Non-pigmented ciliary epithelial cell (primary cell): ENCODE results near the gene CDK5R2.

ENCODE experiments used
- DNase-seq: peaks from one replicate; pipeline ENCODE4 v3.0.0-alpha.2; 2010; ENCODE audit warnings: low read depth

Gene CDK5R2

DNA sequence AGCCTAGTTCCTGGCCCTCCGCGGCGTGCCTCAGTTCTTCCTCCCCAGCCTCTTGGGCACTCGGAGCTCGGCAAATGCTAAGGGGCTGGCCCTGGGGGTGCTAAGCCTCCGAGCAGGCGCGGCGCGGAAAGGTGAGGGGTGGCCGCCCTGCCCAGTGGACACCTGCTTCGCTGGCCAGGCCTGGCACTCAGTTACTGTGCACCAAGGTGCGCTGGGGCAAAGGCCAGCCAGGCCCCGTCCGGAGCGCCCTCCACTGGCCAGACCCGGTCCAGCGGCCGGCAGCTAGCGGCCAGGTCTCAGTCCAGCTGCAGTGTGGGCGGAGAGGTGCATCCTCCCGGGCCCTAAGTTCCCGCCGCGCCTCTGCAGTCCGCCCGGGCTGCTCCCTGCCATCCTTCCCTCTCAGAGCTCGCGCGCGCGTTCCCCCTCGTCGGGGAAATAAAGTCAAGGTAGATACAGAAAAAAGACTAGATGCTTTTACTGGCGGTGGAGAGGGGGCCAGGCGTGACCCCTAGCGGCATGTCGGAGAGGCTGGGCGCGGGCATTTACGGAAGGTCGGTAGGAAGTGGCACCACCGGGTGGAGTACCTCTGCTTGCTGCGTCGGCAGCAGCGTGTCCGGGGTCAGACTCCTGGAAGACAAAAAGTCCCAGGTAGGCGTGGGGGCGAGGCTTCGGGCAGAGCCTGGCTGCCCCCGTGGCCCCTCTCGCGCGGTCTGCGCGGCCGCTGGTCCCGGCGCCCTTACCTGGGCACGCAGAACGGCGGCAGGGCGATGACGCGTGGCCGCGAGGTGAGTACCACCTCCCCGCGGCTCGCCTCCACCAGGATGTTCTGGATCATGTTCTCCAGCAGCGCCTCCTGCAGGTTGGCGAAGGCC is 43.2 kb downstream of the CDK5R2 start:
- no peak for DNase-seq

DNA sequence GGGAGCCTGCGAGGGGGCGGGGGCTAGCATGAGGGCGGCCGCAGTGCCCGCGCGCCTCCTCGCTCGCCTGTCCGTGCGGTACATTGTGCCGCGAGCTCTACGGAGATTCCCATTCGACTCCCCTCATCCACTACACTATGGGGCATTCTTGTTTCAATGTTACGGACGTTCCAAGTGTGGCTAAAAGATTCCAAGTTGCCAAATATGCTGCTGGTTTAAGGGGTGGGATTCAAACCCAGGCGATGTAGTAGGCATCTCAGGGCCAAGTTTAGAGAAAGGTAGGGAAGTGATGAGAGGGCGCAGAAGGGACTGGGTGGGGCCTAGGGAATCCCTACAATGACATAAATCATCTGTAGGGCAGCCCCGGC is 43.8 kb downstream of the CDK5R2 start:
- no peak for DNase-seq

DNA sequence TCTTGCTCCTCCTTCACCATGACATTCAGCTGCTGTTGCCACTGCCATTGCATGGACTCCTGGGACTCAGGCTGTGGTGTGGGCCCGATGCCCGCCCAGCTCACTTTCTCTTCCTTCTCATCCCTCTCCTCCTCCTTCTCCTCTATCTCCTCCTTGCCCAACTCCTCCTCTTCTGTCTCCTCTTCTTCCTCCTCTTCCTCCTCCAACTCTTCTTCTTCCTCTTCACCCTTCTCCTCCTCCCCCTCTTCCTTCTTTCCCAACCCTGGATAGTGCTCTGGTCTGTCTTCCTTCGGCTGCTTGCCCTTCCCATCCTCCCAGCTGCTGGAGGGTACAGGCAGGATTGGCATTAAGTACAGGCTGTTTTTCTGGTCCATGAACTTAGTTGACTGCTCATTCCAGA is 44.5 kb downstream of the CDK5R2 start:
- DNase-seq: no peak

DNA sequence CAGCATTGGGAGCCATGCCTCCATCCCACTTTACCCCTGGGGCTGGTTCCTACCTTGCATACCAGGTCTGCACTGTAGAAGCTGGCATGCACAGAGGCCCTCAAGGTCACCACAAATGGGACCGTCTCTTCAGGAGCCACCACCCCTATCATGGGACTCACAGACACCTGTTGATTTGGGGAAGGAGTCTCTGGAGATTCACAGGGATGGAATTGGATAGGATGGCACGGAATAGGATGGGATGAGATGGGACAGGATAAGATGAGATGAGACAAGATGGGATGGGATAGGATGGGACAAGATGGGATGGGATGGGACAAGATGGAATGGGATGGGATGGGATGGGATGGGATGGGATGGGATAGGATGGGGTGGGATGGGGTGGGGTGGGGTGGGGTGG is 49.8 kb downstream of the CDK5R2 start:
- no peak for DNase-seq

GRCh38 chr2:219010162-219010756 is 50.8 kb downstream of the CDK5R2 start:
- DNase-seq: no peak

DNA sequence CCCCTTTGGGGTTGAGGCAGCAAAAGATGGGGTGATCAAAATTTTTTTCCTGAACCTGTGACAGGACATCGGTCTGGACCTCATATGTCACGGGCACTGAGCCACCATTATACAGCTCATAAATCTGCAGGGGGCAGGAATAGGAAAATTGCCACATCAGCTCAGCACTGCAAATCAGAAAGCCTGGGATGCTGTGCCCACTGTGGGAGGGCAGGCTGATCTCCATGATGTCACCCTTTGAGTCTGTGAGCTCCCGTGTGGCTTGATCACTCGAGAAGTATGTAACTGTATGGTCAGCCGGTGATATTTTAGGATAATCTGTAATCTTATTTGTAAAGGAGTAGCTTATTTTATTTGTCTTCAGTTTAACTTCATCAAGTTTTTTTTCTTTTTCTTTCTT is 51.4 kb downstream of the CDK5R2 start:
- no peak for DNase-seq
